Breast epithelium (tissue), 4 donors: Measurements from ENCODE around the gene SMARCAD1. TPM values are rescaled to one million over a fixed set of nuclear protein-coding genes. Genes with fewer than 3 reads are reported as not detected.

Source experiments
- DNase-seq, 2 donors: peaks; one replicate each; pipeline ENCODE4 v3.0.0-alpha.2; 2019; ENCODE audit warnings: low spot score in 2 of 2
- H3K27ac ChIP-seq, 2 donors: fragments of 200-600 bp; sonication (generic) in 1 of 2; one replicate each; pipeline ENCODE4 v1.5.1; 2016 to 2019; ENCODE audit warnings: mild to moderate bottlenecking in 1 of 2
- H3K27me3 ChIP-seq, 2 donors: fragments of 200-600 bp; sonication (generic) in 1 of 2; one replicate each; pipeline versions ENCODE4 v1.5.1 to v1.6.0; 2017 to 2019; ENCODE audit warnings: control low read depth in 1 of 2, mild to moderate bottlenecking in 1 of 2
- H3K36me3 ChIP-seq: fragments of 200-600 bp; one replicate; pipeline ENCODE4 v1.5.1; 2019
- H3K4me1 ChIP-seq, 2 donors: fragments of 200-600 bp; sonication (generic); one replicate each; pipeline ENCODE4 v1.5.1; 2016 to 2019; ENCODE audit warnings: control low read depth in 1 of 2
- H3K4me3 ChIP-seq, 3 donors: fragments of 200-600 bp; sonication (generic); 1 replicate in 2 of 3; 2 replicates in 1 of 3; pipeline ENCODE4 v1.5.1; 2016 to 2019; ENCODE audit warnings: mild to moderate bottlenecking in 3 of 3, moderate library complexity in 2 of 3
- H3K9me3 ChIP-seq, 2 donors: fragments of 200-600 bp; sonication (generic) in 1 of 2; one replicate each; pipeline ENCODE4 v1.5.1; 2016 to 2019; ENCODE audit warnings: control low read depth in 1 of 2
- CTCF ChIP-seq, 3 donors: fragments of 450-650 bp; IDR thresholded peaks; one replicate each; pipeline ENCODE4 v1.5.1; 2016 to 2017; ENCODE audit warnings: antibody characterized with exemption in 3 of 3, mild to moderate bottlenecking in 3 of 3, moderate library complexity in 3 of 3
- POLR2A ChIP-seq: fragments of 450-650 bp; IDR thresholded peaks from one replicate; pipeline ENCODE4 v1.6.1; 2016; ENCODE audit warnings: antibody characterized with exemption, mild to moderate bottlenecking, moderate library complexity
- POLR2AphosphoS5 ChIP-seq, 3 donors: sonication (generic); formaldehyde crosslinking; IDR thresholded peaks; one replicate each; pipeline ENCODE4 v1.6.1; 2017; ENCODE audit warnings: antibody characterized with exemption in 3 of 3
- intact Hi-C: fragments of 100-400 bp; cut with DNase I; formaldehyde crosslinking; loops from one replicate; pipeline ENCODE4 v1.15.1; 2023; ENCODE audit warnings: low total_unique reads
- total RNA-seq, 3 donors: library from RNA; depleted of rRNA; stranded (reverse); fragments of >200 nt; gene quantifications; one replicate each; pipeline ENCODE4 v1.1.0, GENCODE V29; 2016

The SMARCAD1 gene
- total RNA-seq, 3 donors from 2014 or later = 18.4 to 41.4 (median 32.1) TPM

DNA sequence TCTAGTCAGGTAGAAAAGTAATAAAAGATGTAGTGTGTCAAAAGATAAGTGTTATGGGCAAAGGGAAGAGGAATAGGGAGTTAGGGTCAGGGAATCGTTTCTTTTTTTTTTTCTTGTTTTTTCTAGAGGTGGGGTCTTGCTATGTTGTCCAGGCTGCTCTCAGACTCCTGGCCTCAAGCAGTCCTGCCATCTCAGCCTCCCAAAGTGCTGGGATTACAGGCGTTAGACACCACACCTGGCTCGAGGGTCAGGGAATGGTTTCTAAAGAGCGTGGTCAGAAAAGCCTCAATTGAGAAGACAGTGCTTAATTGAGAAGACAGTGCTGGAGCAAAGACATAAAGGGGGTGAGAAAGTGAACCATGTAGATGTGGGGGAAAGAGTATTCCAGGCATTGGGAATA, 19.1 kb downstream of the SMARCAD1 start:
- H3K4me1 ChIP-seq = no peaks in the 10 kb centered on the region
- H3K27me3 ChIP-seq = no peaks in the 10 kb centered on the region
- DNase-seq = no peak
- TF ChIP-seq POLR2A (no peak), POLR2AphosphoS5 (IDR thresholded peaks at IDR 0.05) (no peak), CTCF (IDR thresholded peaks at IDR 0.05) (no peak)
- H3K36me3 ChIP-seq = no peaks in the 10 kb centered on the region
- intact Hi-C loops = no loop called here
- H3K9me3 ChIP-seq = no peaks in the 10 kb centered on the region
- no peak overlapping the region for H3K4me3 ChIP-seq
- H3K27ac ChIP-seq = no peak overlapping the region

DNA sequence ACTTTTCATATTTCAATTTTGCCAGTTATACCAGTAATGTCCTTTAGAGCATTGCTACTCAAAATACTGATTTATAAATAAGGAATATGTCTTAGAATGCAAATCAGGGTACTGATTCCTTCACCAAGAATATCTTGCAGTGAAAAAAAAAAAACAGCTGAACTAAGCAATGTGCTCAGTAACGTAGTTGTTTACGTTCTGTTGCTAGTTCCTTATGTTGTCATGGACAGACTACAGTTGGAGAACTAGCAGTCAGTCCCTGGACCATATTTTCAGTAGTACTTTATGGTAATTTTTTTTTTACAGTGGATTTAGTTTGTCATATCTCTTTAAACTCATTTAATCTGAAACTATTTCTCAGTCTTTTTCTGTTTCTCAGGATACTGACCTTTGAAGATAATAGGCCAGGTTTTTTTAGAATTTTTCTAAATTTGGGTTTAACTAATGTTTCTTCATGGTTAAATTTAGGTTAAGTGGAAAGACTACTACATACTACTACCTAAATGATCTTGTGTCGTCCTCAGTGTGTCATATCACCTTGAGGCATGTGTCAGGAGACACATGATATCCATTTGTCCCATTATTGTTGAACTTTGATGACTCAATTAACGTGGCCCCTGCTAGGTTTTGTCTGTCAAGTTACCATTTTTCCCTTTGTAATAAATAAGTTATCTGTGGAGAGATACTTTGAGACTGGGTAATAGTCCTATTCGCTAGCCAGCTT, 21.0 kb downstream of the SMARCAD1 start:
- TF ChIP-seq POLR2A (no peak), CTCF (IDR thresholded peaks at IDR 0.05) (no peak), POLR2AphosphoS5 (IDR thresholded peaks at IDR 0.05) (no peak)
- H3K27ac ChIP-seq = no peak overlapping the region
- H3K36me3 ChIP-seq = no peaks in the 10 kb centered on the region
- no peak for DNase-seq
- intact Hi-C loops = no loop called here
- H3K27me3 ChIP-seq = no peaks in the 10 kb centered on the region
- H3K9me3 ChIP-seq = no peaks in the 10 kb centered on the region
- no peaks in the 10 kb centered on the region for H3K4me1 ChIP-seq
- no peak overlapping the region for H3K4me3 ChIP-seq

DNA sequence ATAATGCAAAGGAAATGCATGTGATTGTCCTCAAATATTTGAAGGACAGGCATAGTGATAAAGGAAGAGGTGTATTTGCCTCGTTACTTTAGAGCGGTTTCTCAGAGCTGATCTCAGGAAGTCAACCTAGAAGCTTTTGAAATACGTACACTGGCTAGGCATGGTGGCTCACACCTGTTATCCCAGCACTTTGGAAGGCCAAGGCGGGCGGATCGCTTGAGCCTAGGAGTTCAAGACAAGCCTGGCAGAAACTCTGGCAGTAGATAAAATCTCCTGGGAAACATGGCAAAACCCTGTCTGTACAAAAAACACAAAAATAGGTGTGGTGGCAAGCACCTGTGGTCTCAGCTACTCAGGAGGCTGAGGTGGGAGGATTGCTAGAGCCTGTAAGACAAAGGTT, 24.9 kb downstream of the SMARCAD1 start:
- TF ChIP-seq CTCF (IDR thresholded peaks at IDR 0.05) (no peak), POLR2A (no peak), POLR2AphosphoS5 (IDR thresholded peaks at IDR 0.05) (no peak)
- H3K36me3 ChIP-seq = no peaks in the 10 kb centered on the region
- no peaks in the 10 kb centered on the region for H3K4me1 ChIP-seq
- no peak overlapping the region for H3K27ac ChIP-seq
- H3K27me3 ChIP-seq = no peaks in the 10 kb centered on the region
- DNase-seq = no peak
- H3K4me3 ChIP-seq = no peak overlapping the region
- H3K9me3 ChIP-seq = no peaks in the 10 kb centered on the region
- intact Hi-C loops = no loop called here

- Histone ChIP-seq H3K27me3 (no peaks in the 10 kb centered on the region), H3K36me3 (no peaks in the 10 kb centered on the region), H3K4me3 (no peak overlapping the region), H3K27ac (no peak overlapping the region), H3K4me1 (no peaks in the 10 kb centered on the region), H3K9me3 (no peaks in the 10 kb centered on the region)
- no peak for TF ChIP-seq POLR2AphosphoS5 (IDR thresholded peaks at IDR 0.05)
- TF ChIP-seq CTCF (IDR thresholded peaks at IDR 0.05) = no peak
- TF ChIP-seq POLR2A = no peak
- intact Hi-C loops = no loop called here
- no peak for DNase-seq
These were observed 28.2 kb downstream of the SMARCAD1 start for GRCh38 chr4:94235825-94236224.

- Histone ChIP-seq H3K9me3 (no peaks in the 10 kb centered on the region), H3K4me3 (no peak overlapping the region), H3K27ac (no peak overlapping the region), H3K36me3 (no peaks in the 10 kb centered on the region), H3K27me3 (no peaks in the 10 kb centered on the region), H3K4me1 (no peaks in the 10 kb centered on the region)
- TF ChIP-seq POLR2A (no peak), POLR2AphosphoS5 (IDR thresholded peaks at IDR 0.05) (no peak), CTCF (IDR thresholded peaks at IDR 0.05) (no peak)
- intact Hi-C loops = no loop called here
- no peak for DNase-seq
These were observed 29.6 kb downstream of the SMARCAD1 start for GRCh38 chr4:94237271-94237670.
